ENCODE measurements around the gene CAPN11.
"Not testable (repeated sequence)": the region's sequence is repeated elsewhere in the genome, so short reads cannot be mapped to it uniquely, and the experiment has no call there.

Gene CAPN11

DNA sequence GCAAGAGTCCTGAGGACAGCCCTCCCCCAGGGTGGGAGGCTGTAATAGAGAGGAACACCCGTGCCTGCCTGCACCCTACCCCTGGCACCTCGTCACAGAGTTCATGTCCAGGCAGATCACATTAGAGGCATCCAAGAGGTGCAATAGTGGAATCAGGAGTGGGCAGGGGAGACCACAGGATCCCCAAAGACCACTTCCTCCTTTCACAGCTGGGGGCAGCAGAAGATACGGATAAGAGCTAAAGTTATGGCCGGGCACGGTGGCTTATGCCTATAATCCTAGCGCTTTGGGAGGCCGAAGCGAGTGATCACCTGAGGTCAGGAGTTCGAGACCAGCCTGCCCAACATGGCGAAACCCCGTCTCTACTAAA, 1.5 kb upstream of the CAPN11 start:
- no peak for DNase-seq

- DNase-seq, result no peak
These were observed 3.3 kb downstream of the CAPN11 start for GRCh38 chr6:44161997-44162338.

- no peak for DNase-seq
These were observed 4.4 kb downstream of the CAPN11 start for GRCh38 chr6:44162876-44163625.

DNA sequence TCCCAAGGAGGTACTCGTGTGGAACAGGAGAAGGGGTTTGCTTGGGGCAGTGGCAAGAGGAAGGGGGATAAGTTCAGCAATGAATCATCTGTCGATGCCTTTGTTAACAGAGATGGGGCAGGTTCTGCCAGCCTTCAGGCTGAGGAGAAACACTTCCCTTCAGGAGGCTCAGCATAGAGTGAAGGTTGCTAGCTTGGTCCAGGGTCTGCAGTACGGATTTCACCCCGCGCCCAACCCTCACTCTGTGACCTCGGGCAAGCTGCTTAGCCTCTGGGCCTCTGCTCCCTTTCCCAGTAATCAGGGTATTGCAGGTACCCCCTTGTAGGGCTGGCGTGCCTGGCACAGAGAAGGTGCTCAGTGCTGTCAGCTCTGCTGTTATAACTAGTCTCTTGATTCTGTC, 7.5 kb downstream of the CAPN11 start:
- DNase-seq, result no peak

DNA sequence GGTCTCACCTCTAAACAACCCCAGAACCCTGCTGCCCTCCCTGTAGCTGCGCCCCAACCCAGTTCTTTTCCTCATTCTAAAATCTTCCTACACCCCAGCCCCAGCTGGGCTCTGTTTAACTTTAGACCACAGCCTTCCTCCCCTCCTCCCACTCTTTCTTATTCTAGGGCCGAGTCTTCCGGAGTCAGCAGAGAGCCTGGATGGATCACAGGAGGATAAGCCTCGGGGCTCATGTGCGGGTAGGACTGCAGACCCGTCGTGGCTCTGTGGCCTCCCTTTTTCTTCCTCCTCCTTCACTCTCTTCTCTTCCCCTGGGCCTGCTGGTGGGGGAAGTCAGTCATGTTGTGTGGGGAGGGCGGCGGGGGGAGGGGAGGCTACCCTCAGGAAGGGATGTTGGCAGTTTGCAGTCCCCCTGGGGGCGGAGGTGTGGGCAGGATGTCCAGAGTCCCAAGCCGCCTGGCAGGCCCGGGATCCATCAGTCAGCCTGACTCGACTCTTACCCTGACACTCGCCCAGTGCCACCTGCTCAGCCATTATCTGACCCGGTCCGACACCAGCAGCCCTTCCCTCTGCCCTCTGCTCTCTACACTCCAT, 8.1 kb downstream of the CAPN11 start:
- no peak for DNase-seq

GRCh38 chr6:44167567-44167966, 8.9 kb downstream of the CAPN11 start:
- DNase-seq, result no peak

- DNase-seq, result no peak
These were observed 10.5 kb downstream of the CAPN11 start for GRCh38 chr6:44169154-44169553.

GRCh38 chr6:44169886-44170570, 11.4 kb downstream of the CAPN11 start:
- no peak for DNase-seq

GRCh38 chr6:44171899-44172546, 13.4 kb downstream of the CAPN11 start:
- DNase-seq, result no peak

DNA sequence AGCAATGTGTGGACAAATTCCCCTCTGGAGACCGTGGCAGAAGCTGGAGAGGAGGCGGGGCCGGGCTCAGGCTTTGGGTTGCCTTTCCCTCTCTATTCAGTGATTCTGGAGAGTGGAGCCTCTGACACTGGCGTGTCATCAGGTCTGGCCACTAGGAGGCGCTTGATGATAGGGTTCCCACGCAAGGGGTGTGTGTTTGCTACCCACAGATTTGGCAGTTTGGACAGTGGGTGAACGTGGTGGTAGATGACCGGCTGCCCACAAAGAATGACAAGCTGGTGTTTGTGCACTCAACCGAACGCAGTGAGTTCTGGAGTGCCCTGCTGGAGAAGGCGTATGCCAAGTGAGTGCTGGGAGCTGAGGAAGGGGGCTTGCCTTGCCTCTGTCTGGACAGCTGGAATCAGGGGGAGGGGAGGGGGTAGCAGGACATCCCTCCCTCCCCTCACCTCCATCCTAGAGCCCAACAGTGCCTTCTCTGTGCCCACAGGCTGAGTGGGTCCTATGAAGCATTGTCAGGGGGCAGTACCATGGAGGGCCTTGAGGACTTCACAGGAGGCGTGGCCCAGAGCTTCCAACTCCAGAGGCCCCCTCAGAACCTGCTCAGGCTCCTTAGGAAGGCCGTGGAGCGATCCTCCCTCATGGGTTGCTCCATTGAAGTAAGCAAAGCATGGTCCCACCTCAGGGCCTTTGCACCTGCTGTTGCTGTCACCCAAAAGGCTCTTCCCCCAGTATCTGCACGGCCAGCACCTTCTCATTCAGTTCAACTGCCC, 14.3 kb downstream of the CAPN11 start:
- DNase-seq, result peak; percentile 77

DNA sequence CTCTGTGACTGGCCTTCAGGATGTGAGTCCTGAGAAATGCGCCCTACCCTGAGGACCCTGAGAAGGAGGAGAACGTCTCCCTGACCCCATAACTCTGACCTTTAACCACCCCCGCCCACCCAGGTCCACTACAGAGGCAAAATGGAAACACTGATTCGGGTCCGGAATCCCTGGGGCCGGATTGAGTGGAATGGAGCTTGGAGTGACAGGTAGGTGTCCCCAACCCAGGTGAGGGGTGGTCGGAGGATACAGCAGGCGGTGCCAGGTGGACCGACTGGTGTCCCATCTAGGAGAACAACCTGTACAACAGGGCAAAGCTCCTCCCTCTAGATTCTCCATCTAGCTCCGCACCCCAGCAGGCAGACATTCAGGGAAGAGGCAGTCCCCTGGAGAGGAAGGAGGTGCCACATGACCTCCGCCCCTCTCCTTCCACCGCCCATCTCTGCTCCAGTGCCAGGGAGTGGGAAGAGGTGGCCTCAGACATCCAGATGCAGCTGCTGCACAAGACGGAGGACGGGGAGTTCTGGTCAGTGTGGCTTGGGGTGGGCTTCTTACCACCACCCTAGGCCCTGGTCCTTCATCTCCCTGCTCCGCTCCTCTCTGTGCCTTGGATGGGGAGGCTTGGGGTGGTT, 17.6 kb downstream of the CAPN11 start:
- DNase-seq, result no peak

DNA sequence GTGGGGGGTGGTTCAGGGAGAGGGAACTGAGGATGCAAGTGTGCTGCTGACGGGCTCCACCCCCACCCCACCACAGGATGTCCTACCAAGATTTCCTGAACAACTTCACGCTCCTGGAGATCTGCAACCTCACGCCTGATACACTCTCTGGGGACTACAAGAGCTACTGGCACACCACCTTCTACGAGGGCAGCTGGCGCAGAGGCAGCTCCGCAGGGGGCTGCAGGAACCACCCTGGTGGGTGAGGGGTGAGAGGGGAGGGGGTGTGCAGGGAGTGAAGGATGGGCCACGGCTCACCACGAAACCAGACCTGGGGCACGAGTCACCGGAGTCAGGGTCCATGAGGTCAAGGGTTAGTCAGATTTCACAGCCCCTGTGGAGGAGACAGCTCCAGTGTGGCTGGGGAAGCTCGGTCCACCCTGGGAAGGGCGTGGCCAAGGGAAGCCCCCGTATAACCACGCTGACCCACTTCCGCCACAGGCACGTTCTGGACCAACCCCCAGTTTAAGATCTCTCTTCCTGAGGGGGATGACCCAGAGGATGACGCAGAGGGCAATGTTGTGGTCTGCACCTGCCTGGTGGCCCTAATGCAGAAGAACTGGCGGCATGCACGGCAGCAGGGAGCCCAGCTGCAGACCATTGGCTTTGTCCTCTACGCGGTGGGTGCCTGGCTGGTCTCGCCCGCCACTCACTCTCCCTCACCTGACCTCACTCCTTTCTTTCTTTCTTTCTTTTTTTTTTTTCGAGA, 18.3 kb downstream of the CAPN11 start:
- peak; percentile 26 for DNase-seq

GRCh38 chr6:44177691-44178423, 19.2 kb downstream of the CAPN11 start:
- no peak for DNase-seq

GRCh38 chr6:44178424-44179071, 19.9 kb downstream of the CAPN11 start:
- no peak for DNase-seq

DNA sequence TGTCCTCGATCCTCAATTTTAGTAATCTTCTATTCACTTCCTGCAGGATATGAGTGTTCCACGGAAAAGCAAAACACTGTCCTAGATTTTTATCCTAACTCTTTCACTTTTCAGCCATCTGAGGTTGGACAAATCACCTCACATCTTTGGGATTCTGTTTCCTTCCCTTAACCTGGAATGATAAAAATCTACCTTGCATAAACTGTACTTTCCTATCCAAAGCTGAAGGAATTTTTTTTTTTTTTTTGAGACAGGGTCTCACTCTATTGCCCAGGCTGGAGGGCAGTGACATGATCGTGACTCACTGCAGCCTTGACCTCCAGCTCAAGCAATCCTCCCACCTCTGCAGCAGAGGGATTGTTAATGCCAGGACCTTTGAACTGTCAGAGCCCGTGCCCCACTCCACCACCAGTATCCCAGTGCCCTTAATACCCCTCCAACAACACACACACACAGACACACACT, 20.5 kb downstream of the CAPN11 start:
- no peak for DNase-seq

GRCh38 chr6:44179648-44180047, 21.0 kb downstream of the CAPN11 start:
- DNase-seq, result no peak

DNA sequence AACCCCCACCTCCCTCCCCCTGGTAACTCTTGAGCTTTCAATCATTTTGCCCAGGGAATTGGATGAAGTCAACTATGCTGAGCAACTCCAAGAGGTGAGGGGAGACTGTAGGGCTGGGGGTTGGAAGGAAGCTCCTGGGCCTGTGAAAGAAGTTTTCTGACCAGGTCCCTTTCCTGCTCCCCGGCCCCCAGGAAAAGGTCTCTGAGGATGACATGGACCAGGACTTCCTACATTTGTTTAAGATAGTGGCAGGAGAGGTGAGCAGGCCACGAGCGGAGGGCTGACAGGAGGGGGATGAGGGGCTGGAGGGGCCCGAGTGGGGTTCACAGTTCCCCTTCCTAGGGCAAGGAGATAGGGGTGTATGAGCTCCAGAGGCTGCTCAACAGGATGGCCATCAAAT, 21.8 kb downstream of the CAPN11 start:
- DNase-seq, result no peak

DNA sequence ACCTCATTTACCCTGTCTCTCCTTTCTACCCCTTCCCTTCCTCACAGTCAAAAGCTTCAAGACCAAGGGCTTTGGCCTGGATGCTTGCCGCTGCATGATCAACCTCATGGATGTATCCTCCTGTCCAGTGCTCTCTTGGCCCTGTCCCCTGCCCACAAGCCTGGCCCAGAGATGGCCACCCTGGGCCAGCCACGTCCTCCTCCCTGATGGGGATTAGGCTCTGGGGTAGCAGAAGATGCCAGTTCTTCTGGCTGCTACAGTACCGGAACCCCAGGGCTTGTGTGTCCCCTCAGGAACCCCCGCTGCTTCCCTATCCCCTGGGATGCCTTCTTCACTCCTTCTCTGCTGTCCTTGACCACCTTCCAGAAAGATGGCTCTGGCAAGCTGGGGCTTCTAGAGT, 22.3 kb downstream of the CAPN11 start:
- DNase-seq, result no peak

DNA sequence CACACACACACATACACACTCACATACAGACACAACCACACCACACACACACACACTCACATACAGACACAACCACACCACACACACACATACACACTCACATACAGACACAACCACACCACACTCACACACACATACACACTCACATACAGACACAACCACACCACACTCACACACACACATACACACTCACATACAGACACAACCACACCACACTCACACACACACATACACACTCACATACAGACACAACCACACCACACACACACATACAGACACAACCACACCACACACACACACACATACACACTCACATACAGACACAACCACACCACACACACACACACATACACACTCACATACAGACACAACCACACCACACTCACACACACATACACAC, 23.2 kb downstream of the CAPN11 start:
- DNase-seq, result not testable (repeated sequence)

DNA sequence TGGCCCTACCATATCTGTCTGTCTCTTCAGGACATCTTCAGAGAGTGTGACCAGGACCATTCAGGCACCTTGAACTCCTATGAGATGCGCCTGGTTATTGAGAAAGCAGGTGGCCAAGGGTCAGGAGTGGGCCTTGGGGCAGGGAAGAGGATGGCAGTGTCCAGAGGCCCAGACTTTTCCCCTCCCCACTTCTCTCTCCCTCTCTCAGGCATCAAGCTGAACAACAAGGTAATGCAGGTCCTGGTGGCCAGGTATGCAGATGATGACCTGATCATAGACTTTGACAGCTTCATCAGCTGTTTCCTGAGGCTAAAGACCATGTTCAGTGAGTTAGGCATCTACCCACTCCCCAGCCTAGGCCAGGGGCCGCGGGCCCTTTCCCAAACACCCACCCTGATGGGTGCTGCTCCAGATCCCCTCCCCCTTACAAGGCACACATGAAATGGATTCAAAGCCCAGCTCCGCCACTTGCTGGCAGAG, 24.3 kb downstream of the CAPN11 start:
- DNase-seq, result no peak

Data from CD4-positive, alpha-beta T cell treated with Interleukin-12 subunit alpha and Interleukin-12 subunit beta, for 1 hour (primary cell).